AG09309 (cell line): ENCODE measurements around the gene BCL2L13.

Experiments used
- DNase-seq: peaks from one replicate; pipeline ENCODE4 v3.0.0-alpha.2; 2010; ENCODE audit warnings: low read depth
- H3K4me3 ChIP-seq: 2 replicates; pipeline ENCODE4 v1.5.1; 2011; ENCODE audit warnings: mild to moderate bottlenecking, low read depth, low read length, moderate library complexity; ENCODE audit not compliant: control insufficient read depth
- CTCF ChIP-seq: IDR thresholded peaks from 2 replicates; pipeline ENCODE4 v1.5.1; 2011; ENCODE audit warnings: mild to moderate bottlenecking, low read depth, low read length, inconsistent platforms; ENCODE audit not compliant: insufficient read depth, control insufficient read depth; ENCODE audit errors: missing control alignments

BCL2L13 gene

GRCh38 chr22:17741866-17742526, 103.4 kb downstream of the BCL2L13 start:
- no peak for DNase-seq
- no peak overlapping the region for H3K4me3 ChIP-seq
- TF ChIP-seq CTCF = no peak

DNA sequence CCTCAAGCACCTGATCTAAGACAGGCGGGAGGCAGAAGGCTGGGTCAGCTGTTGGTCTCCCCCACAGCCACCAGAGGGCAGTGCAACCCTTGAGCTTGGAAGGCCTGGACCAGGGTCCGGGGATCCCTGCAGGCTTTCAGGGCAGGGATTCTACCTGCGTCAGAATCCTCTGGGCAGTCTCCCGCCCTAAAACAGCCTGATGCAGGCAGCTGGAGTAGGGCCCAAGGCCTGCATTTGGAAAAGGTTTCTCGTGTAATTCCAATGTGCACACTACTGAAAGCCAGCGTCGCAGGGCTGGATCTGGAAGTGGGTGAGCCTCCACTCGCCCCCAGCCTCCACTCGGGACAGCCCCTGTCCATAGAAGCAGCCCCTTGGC, 104.0 kb downstream of the BCL2L13 start:
- H3K4me3 ChIP-seq = no peak overlapping the region
- peak; percentile 84 for TF ChIP-seq CTCF
- no peak for DNase-seq

GRCh38 chr22:17743661-17744411, 105.3 kb downstream of the BCL2L13 start:
- no peak for DNase-seq
- no peak overlapping the region for H3K4me3 ChIP-seq
- TF ChIP-seq CTCF = no peak

GRCh38 chr22:17744430-17744829, 105.9 kb downstream of the BCL2L13 start:
- DNase-seq = no peak
- no peak for TF ChIP-seq CTCF
- H3K4me3 ChIP-seq = no peak overlapping the region

- DNase-seq = no peak
- TF ChIP-seq CTCF = no peak
- H3K4me3 ChIP-seq = no peak overlapping the region
Observed at GRCh38 chr22:17746916-17747315, 108.4 kb downstream of the BCL2L13 start.

GRCh38 chr22:17748555-17749353, 110.2 kb downstream of the BCL2L13 start:
- no peak for DNase-seq
- no peak overlapping the region for H3K4me3 ChIP-seq
- TF ChIP-seq CTCF = no peak
